B cell (primary cell): ENCODE measurements around the gene XXYLT1. TPM values are rescaled to one million over a fixed set of nuclear protein-coding genes. Genes with fewer than 3 reads are reported as not detected.

Experiments used
- ATAC-seq: fragments of 200-7000 bp; cut with Tn5 transposase; one replicate; pipeline ENCODE4 v1.10.0; 2021; ENCODE audit warnings: low read depth, mild to moderate bottlenecking, moderate number of reproducible peaks, moderate library complexity
- CTCF ChIA-PET: fragments of 350-600 bp; sonication (Branson Sonifier 250); formaldehyde crosslinking; loops from one replicate; lab custom pipeline; 2021; ENCODE audit warnings: antibody characterized with exemption, inconsistent platforms; lab: Charles Lee
- POLR2A ChIA-PET: fragments of 350-600 bp; sonication (Branson Sonifier 250); formaldehyde crosslinking; loops from one replicate; lab custom pipeline; 2021; ENCODE audit warnings: antibody characterized with exemption; lab: Charles Lee
- DNase-seq: peaks from one replicate; pipeline ENCODE4 v3.0.0; 2013
- H2AFZ ChIP-seq: 2 replicates; pipeline ENCODE4 v1.6.1; 2012; ENCODE audit warnings: mild to moderate bottlenecking, low read depth, low read length; ENCODE audit not compliant: insufficient read depth, poor library complexity, severe bottlenecking
- H3K27ac ChIP-seq, 2 donors: 1 replicate in 1 of 2; 2 replicates in 1 of 2; pipeline ENCODE4 v1.5.1; 2012 to 2013; ENCODE audit warnings: low read length in 2 of 2, mild to moderate bottlenecking in 2 of 2, moderate library complexity in 1 of 2
- H3K27me3 ChIP-seq, 4 experiments: fragments of 200-600 bp in 1 of 4; sonication (generic) in 1 of 4; replicated peaks in 1 of 4; 1 replicate in 2 of 4; 2 replicates in 2 of 4; pipeline versions ENCODE4 v1.6.1 to v1.7.0; 2013 to 2016; ENCODE audit warnings: low read length in 3 of 4, mild to moderate bottlenecking in 2 of 4, mixed read lengths in 1 of 4, moderate library complexity in 1 of 4; ENCODE audit not compliant: insufficient read depth in 4 of 4, control insufficient read depth in 3 of 4; ENCODE audit errors: control extremely low read depth in 1 of 4
- H3K36me3 ChIP-seq, 2 experiments: replicated peaks in 1 of 2; 1 replicate in 1 of 2; 2 replicates in 1 of 2; pipeline versions ENCODE4 v1.6.1 to v1.7.1; 2013; ENCODE audit warnings: low read length in 1 of 2; ENCODE audit not compliant: insufficient read depth in 2 of 2, control insufficient read depth in 1 of 2; ENCODE audit errors: control extremely low read depth in 1 of 2, extremely low read depth in 1 of 2
- H3K4me1 ChIP-seq, 2 donors: fragments of 200-600 bp in 1 of 2; sonication (generic) in 1 of 2; 1 replicate in 1 of 2; 2 replicates in 1 of 2; pipeline versions ENCODE4 v1.5.1 to v1.6.1; 2013 to 2017; ENCODE audit warnings: low read length in 2 of 2; ENCODE audit not compliant: control insufficient read depth in 2 of 2, insufficient read depth in 2 of 2
- H3K4me2 ChIP-seq: replicated peaks from 2 replicates; pipeline ENCODE3; 2012; ENCODE audit warnings: mild to moderate bottlenecking, low read depth, low read length; ENCODE audit not compliant: poor library complexity, severe bottlenecking
- H3K4me3 ChIP-seq, 5 experiments: fragments of 200-600 bp in 1 of 5; sonication (generic) in 1 of 5; 1 replicate in 3 of 5; 2 replicates in 2 of 5; pipeline versions ENCODE4 v1.5.1 to v1.7.0; 2011 to 2016; ENCODE audit warnings: low read length in 4 of 5, mild to moderate bottlenecking in 4 of 5, low read depth in 2 of 5, control low read depth in 1 of 5, moderate library complexity in 1 of 5; ENCODE audit not compliant: insufficient read depth in 1 of 5; ENCODE audit errors: control extremely low read depth in 1 of 5, extremely low read depth in 1 of 5
- H3K79me2 ChIP-seq: fragments of 200-600 bp; sonication (generic); one replicate; pipeline ENCODE4 v1.6.0; 2016; ENCODE audit warnings: low read length; ENCODE audit not compliant: control insufficient read depth, insufficient read depth
- H3K9ac ChIP-seq: fragments of 200-600 bp; sonication (generic); 2 replicates; pipeline ENCODE4 v1.6.1; 2017; ENCODE audit warnings: mild to moderate bottlenecking, low read length, moderate library complexity
- H3K9me3 ChIP-seq, 3 donors: one replicate each; pipeline versions ENCODE4 v1.6.1 to v1.7.1; 2013; ENCODE audit warnings: low read length in 2 of 3; ENCODE audit not compliant: control insufficient read depth in 2 of 3, insufficient read depth in 1 of 3; ENCODE audit errors: control extremely low read depth in 1 of 3
- H4K20me1 ChIP-seq: 2 replicates; pipeline ENCODE4 v1.6.0; 2012; ENCODE audit warnings: mild to moderate bottlenecking, low read length; ENCODE audit not compliant: insufficient read depth, control insufficient read depth, poor library complexity, severe bottlenecking
- H3K27ac Mint-ChIP-seq: one replicate; pipeline ENCODE4 v1.8.0; 2021; ENCODE audit warnings: mixed read lengths
- H3K27me3 Mint-ChIP-seq: one replicate; pipeline ENCODE4 v1.8.0; 2021; ENCODE audit warnings: mixed read lengths
- H3K4me1 Mint-ChIP-seq: one replicate; pipeline ENCODE4 v1.8.0; 2021; ENCODE audit warnings: mixed read lengths
- H3K4me3 Mint-ChIP-seq: one replicate; pipeline ENCODE4 v1.8.0; 2021; ENCODE audit warnings: mixed read lengths
- H3K9me3 Mint-ChIP-seq: one replicate; pipeline ENCODE4 v1.8.0; 2022; ENCODE audit warnings: mixed read lengths; ENCODE audit not compliant: insufficient read depth
- CTCF ChIP-seq: fragments of 200-600 bp; IDR thresholded peaks from one replicate; pipeline ENCODE4 v1.8.0; 2022; ENCODE audit warnings: antibody characterized with exemption, mild to moderate bottlenecking
- EZH2 ChIP-seq: IDR thresholded peaks from 2 replicates; pipeline ENCODE4 v1.6.1; 2012; ENCODE audit warnings: borderline replicate concordance, low read depth, mild to moderate bottlenecking, moderate library complexity, low read length; ENCODE audit not compliant: insufficient read depth, poor library complexity, severe bottlenecking
- WGBS: methylation state at CpG from one replicate; pipeline ENCODE4 v1.1.5; 2013; ENCODE audit warnings: missing lambda C conversion rate; ENCODE audit not compliant: insufficient coverage; 5-methylcytosine and 5-hydroxymethylcytosine counted together
- intact Hi-C: fragments of 100-400 bp; cut with micrococcal nuclease; formaldehyde crosslinking; loops from one replicate; pipeline ENCODE4 v1.10.0; 2022
- polyA plus RNA-seq: library from polyadenylated mRNA; depleted of rRNA; stranded (reverse); fragments of >200 nt; gene quantifications from 2 replicates; pipeline ENCODE4 v1.2.3, GENCODE V29; 2012
- total RNA-seq, 2 donors: library from RNA; stranded (reverse); fragments of 120-200 nt in 1 of 2; gene quantifications; 1 replicate in 1 of 2; 2 replicates in 1 of 2; pipeline versions ENCODE4 v1.2.3 to v1.2.4, GENCODE V29; 2013 to 2022

The XXYLT1 gene
- total and polyA plus RNA-seq, 2 donors (not counting 1 experiment from before 2014, with no cell fraction given): 2.6 to 11.2 TPM

- no peaks in the 10 kb centered on the region for H3K27me3 ChIP-seq
- H3K4me1 ChIP-seq: peaks cover under 1 to 6% of the 10 kb centered on the region in 2 donors
- intact Hi-C loops: no loop called here
- H3K36me3 ChIP-seq: no peaks in the 10 kb centered on the region
- DNase-seq: no peak
- H3K9ac ChIP-seq: no peak overlapping the region
- no peak overlapping the region for H2AFZ ChIP-seq
- no peak overlapping the region for H3K27ac ChIP-seq
- WGBS: 96% methylated on average over 8 of the region's 9 CpGs
- H3K27me3 Mint-ChIP-seq: no peaks in the 10 kb centered on the region
- no peak overlapping the region for H3K4me3 ChIP-seq
- POLR2A ChIA-PET: no interaction called here
- no peak overlapping the region for H3K27ac Mint-ChIP-seq
- no peak for ATAC-seq
- no peaks in the 10 kb centered on the region for H4K20me1 ChIP-seq
- no peaks in the 10 kb centered on the region for H3K9me3 Mint-ChIP-seq
- no peaks in the 10 kb centered on the region for H3K79me2 ChIP-seq
- CTCF ChIA-PET: no interaction called here
- TF ChIP-seq EZH2: no peak
- TF ChIP-seq CTCF: no peak
- H3K4me2 ChIP-seq: no peak overlapping the region
- no peak overlapping the region for H3K4me3 Mint-ChIP-seq
- peaks cover 8% of the 10 kb centered on the region for H3K4me1 Mint-ChIP-seq
- H3K9me3 ChIP-seq: no peaks in the 10 kb centered on the region
Measured at GRCh38 chr3:195111319-195111705, 159.6 kb downstream of the XXYLT1 start.

GRCh38 chr3:195110647-195111318, 160.2 kb downstream of the XXYLT1 start:
- DNase-seq (no peak), ATAC-seq (no peak)
- Histone ChIP-seq H3K9me3 (no peaks in the 10 kb centered on the region), H3K4me2 (no peak overlapping the region), H3K27me3 (no peaks in the 10 kb centered on the region), H3K9ac (no peak overlapping the region), H3K79me2 (no peaks in the 10 kb centered on the region), H3K4me3 (no peak overlapping the region), H3K27ac (no peak overlapping the region), H2AFZ (no peak overlapping the region), H3K4me1 (peaks cover 4 to 9% of the 10 kb centered on the region in 2 donors), H4K20me1 (no peaks in the 10 kb centered on the region), H3K36me3 (no peaks in the 10 kb centered on the region)
- 76% methylated on average over 13 of the region's 14 CpGs for WGBS
- H3K27me3 Mint-ChIP-seq: no peaks in the 10 kb centered on the region
- intact Hi-C loops: no loop called here
- H3K4me3 Mint-ChIP-seq: no peak overlapping the region
- no peak overlapping the region for H3K27ac Mint-ChIP-seq
- no peaks in the 10 kb centered on the region for H3K9me3 Mint-ChIP-seq
- no peak for TF ChIP-seq EZH2
- TF ChIP-seq CTCF: no peak
- CTCF ChIA-PET: no interaction called here
- H3K4me1 Mint-ChIP-seq: peaks cover 11% of the 10 kb centered on the region
- POLR2A ChIA-PET: no interaction called here
